ENCODE data around the gene TIGD4.
"Not testable (repeated sequence)": the region's sequence is repeated elsewhere in the genome, so short reads cannot be mapped to it uniquely, and the experiment has no call there.

Gene TIGD4

GRCh38 chr4:152773339-152773738, 6.2 kb downstream of the TIGD4 start:
- Histone ChIP-seq H2AFZ (ENCODE audit: low read depth, low read length) (no peak overlapping the region), H3K36me3 (ENCODE audit: insufficient read depth, low read length) (no peaks in the 10 kb centered on the region), H3K4me3 (ENCODE audit: low read length) (no peak overlapping the region), H3K27me3 (ENCODE audit: insufficient read depth, low read length) (no peaks in the 10 kb centered on the region), H3K9me3 (ENCODE audit: low read length) (no peaks in the 10 kb centered on the region), H3K4me1 (ENCODE audit: insufficient read depth, low read length) (peaks cover 10% of the 10 kb centered on the region)

- peaks cover 2% of the 10 kb centered on the region for H3K4me1 ChIP-seq (ENCODE audit: insufficient read depth, low read length)
These were observed 7.6 kb downstream of the TIGD4 start for GRCh38 chr4:152771741-152772533.

GRCh38 chr4:152765069-152765737, 14.3 kb downstream of the TIGD4 start:
- H3K4me3 ChIP-seq (ENCODE audit: low read length); H3K9me3 ChIP-seq (ENCODE audit: low read length); H3K27me3 ChIP-seq (ENCODE audit: insufficient read depth, low read length); H3K4me1 ChIP-seq (ENCODE audit: insufficient read depth, low read length); H3K36me3 ChIP-seq (ENCODE audit: insufficient read depth, low read length); H2AFZ ChIP-seq (ENCODE audit: low read depth, low read length): not testable (repeated sequence)

More at GRCh38 chr4:152771741-152772533, 7.6 kb downstream of the TIGD4 start:
- H3K27me3 ChIP-seq (ENCODE audit: insufficient read depth, low read length) = no peaks in the 10 kb centered on the region
- no peaks in the 10 kb centered on the region for H3K9me3 ChIP-seq (ENCODE audit: low read length)
- H3K4me3 ChIP-seq (ENCODE audit: low read length) = no peak overlapping the region
- no peak overlapping the region for H2AFZ ChIP-seq (ENCODE audit: low read depth, low read length)
- no peaks in the 10 kb centered on the region for H3K36me3 ChIP-seq (ENCODE audit: insufficient read depth, low read length)

GRCh38 chr4:152763796-152764195, 15.7 kb downstream of the TIGD4 start:
- Histone ChIP-seq H3K4me3 (ENCODE audit: low read length) (no peak overlapping the region), H3K4me1 (ENCODE audit: insufficient read depth, low read length) (peaks cover under 1% of the 10 kb centered on the region), H3K36me3 (ENCODE audit: insufficient read depth, low read length) (no peaks in the 10 kb centered on the region), H3K9me3 (ENCODE audit: low read length) (no peaks in the 10 kb centered on the region), H3K27me3 (ENCODE audit: insufficient read depth, low read length) (no peaks in the 10 kb centered on the region), H2AFZ (ENCODE audit: low read depth, low read length) (no peak overlapping the region)

DNA sequence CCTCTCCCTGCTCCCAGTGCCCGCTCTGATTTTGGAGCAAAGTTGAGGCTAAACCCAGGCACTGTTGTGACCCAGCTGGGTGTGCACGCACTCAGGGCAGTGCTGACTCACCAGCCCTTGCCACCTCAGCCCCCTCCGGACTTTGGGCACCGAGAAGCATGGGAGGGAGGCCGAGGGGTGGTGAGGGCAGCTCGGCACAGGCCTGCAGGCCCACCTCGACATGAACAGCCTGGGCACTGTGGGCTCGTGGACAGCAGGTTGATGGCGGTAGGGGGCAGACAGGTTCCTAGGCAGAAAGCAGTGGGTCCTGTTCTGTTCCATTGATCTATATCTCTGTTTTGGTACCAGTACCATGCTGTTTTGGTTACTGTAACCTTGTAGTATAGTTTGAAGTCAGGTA, 30.9 kb downstream of the TIGD4 start:
- H2AFZ ChIP-seq (ENCODE audit: low read depth, low read length) = no peak overlapping the region
- H3K4me3 ChIP-seq (ENCODE audit: low read length) = no peak overlapping the region
- H3K36me3 ChIP-seq (ENCODE audit: insufficient read depth, low read length) = no peaks in the 10 kb centered on the region
- peaks cover 2% of the 10 kb centered on the region for H3K9me3 ChIP-seq (ENCODE audit: low read length)
- H3K4me1 ChIP-seq (ENCODE audit: insufficient read depth, low read length) = no peaks in the 10 kb centered on the region
- H3K27me3 ChIP-seq (ENCODE audit: insufficient read depth, low read length) = no peaks in the 10 kb centered on the region

GRCh38 chr4:152747444-152747843, 32.1 kb downstream of the TIGD4 start:
- no peaks in the 10 kb centered on the region for H3K36me3 ChIP-seq (ENCODE audit: insufficient read depth, low read length)
- H2AFZ ChIP-seq (ENCODE audit: low read depth, low read length) = no peak overlapping the region
- no peak overlapping the region for H3K4me3 ChIP-seq (ENCODE audit: low read length)
- peaks cover 2% of the 10 kb centered on the region for H3K9me3 ChIP-seq (ENCODE audit: low read length)
- no peaks in the 10 kb centered on the region for H3K27me3 ChIP-seq (ENCODE audit: insufficient read depth, low read length)
- no peaks in the 10 kb centered on the region for H3K4me1 ChIP-seq (ENCODE audit: insufficient read depth, low read length)

DNA sequence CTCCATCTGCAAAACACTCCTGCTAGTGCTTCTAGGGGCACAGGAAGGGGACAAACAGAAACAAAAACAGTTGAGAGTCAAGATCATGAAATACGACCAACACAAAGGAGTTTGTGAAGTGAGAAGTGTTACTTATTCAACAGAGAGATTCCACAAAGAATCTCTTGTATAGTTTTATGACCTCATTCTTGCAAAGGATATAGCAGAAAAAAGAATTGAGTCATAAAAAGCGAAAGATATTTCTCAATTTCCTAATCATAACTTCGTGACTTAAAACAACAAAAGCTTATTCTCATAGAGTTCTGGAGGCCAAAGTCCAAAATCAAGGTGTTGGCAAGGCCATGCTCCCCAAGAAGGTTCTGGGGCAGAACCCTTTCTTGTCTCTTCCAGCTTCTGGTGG, 40.7 kb downstream of the TIGD4 start:
- no peaks in the 10 kb centered on the region for H3K36me3 ChIP-seq (ENCODE audit: insufficient read depth, low read length)
- H3K4me1 ChIP-seq (ENCODE audit: insufficient read depth, low read length) = no peaks in the 10 kb centered on the region
- no peak overlapping the region for H2AFZ ChIP-seq (ENCODE audit: low read depth, low read length)
- H3K27me3 ChIP-seq (ENCODE audit: insufficient read depth, low read length) = peaks cover 2% of the 10 kb centered on the region
- H3K4me3 ChIP-seq (ENCODE audit: low read length) = no peak overlapping the region
- no peaks in the 10 kb centered on the region for H3K9me3 ChIP-seq (ENCODE audit: low read length)

DNA sequence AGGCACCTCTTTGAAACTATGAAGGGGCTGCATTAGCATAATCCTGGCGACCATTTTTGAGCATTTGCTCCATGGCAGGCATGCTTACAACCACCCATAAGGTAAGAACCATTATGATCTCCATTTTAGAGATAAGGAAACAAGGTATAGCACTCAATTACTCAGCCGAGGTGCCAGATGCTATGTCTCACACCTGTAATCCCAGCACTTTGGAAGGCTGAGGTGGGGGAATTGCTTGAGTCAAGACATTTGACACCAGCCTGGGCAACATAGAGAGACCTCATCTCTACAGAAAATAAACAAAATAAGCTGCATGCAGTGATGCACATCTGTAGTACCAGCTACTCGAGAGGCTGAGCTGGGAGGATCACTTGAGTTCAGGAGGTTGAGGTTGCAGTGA, 43.6 kb downstream of the TIGD4 start:
- H3K9me3 ChIP-seq (ENCODE audit: low read length) = no peaks in the 10 kb centered on the region
- no peak overlapping the region for H2AFZ ChIP-seq (ENCODE audit: low read depth, low read length)
- no peaks in the 10 kb centered on the region for H3K4me1 ChIP-seq (ENCODE audit: insufficient read depth, low read length)
- H3K27me3 ChIP-seq (ENCODE audit: insufficient read depth, low read length) = peaks cover 5% of the 10 kb centered on the region
- no peak overlapping the region for H3K4me3 ChIP-seq (ENCODE audit: low read length)
- H3K36me3 ChIP-seq (ENCODE audit: insufficient read depth, low read length) = no peaks in the 10 kb centered on the region

- no peaks in the 10 kb centered on the region for H3K4me1 ChIP-seq (ENCODE audit: insufficient read depth, low read length)
These were observed 44.1 kb downstream of the TIGD4 start for GRCh38 chr4:152735396-152735859.

GRCh38 chr4:152734699-152735050, 44.9 kb downstream of the TIGD4 start:
- Histone ChIP-seq H2AFZ (ENCODE audit: low read depth, low read length) (no peak overlapping the region), H3K4me1 (ENCODE audit: insufficient read depth, low read length) (peaks cover 2% of the 10 kb centered on the region), H3K4me3 (ENCODE audit: low read length) (no peak overlapping the region), H3K27me3 (ENCODE audit: insufficient read depth, low read length) (peaks cover 5% of the 10 kb centered on the region), H3K9me3 (ENCODE audit: low read length) (no peaks in the 10 kb centered on the region), H3K36me3 (ENCODE audit: insufficient read depth, low read length) (no peaks in the 10 kb centered on the region)

More at GRCh38 chr4:152735396-152735859, 44.1 kb downstream of the TIGD4 start:
- Histone ChIP-seq H3K27me3 (ENCODE audit: insufficient read depth, low read length) (peaks cover 5% of the 10 kb centered on the region), H3K4me3 (ENCODE audit: low read length) (no peak overlapping the region), H3K9me3 (ENCODE audit: low read length) (no peaks in the 10 kb centered on the region), H3K36me3 (ENCODE audit: insufficient read depth, low read length) (no peaks in the 10 kb centered on the region), H2AFZ (ENCODE audit: low read depth, low read length) (no peak overlapping the region)

GRCh38 chr4:152734015-152734698, 45.4 kb downstream of the TIGD4 start:
- no peaks in the 10 kb centered on the region for H3K36me3 ChIP-seq (ENCODE audit: insufficient read depth, low read length)
- no peak overlapping the region for H2AFZ ChIP-seq (ENCODE audit: low read depth, low read length)
- peaks cover 3% of the 10 kb centered on the region for H3K4me1 ChIP-seq (ENCODE audit: insufficient read depth, low read length)
- no peak overlapping the region for H3K4me3 ChIP-seq (ENCODE audit: low read length)
- no peaks in the 10 kb centered on the region for H3K9me3 ChIP-seq (ENCODE audit: low read length)
- H3K27me3 ChIP-seq (ENCODE audit: insufficient read depth, low read length) = peaks cover 5% of the 10 kb centered on the region

DNA sequence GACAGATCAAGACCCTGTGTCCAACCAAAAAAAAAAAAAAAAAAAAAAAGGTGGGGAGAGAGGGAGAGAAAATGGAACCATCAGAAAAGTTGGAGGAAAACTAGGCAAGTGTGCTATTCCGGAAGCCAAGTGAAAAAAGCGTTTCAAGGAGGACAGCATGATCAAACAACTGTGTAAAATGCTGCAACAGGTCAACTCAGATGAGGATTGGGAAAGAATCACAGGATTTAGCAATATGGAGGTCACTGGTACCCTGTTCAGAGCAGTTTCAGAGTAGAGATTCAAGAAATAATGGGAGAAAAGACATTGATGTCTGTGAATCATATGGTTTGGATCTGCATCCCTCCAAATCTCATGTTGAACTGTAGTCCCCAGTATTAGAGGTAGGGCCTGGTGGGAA, 47.5 kb downstream of the TIGD4 start:
- no peaks in the 10 kb centered on the region for H3K36me3 ChIP-seq (ENCODE audit: insufficient read depth, low read length)
- peaks cover 3% of the 10 kb centered on the region for H3K4me1 ChIP-seq (ENCODE audit: insufficient read depth, low read length)
- no peak overlapping the region for H2AFZ ChIP-seq (ENCODE audit: low read depth, low read length)
- no peaks in the 10 kb centered on the region for H3K9me3 ChIP-seq (ENCODE audit: low read length)
- no peak overlapping the region for H3K4me3 ChIP-seq (ENCODE audit: low read length)
- peaks cover 3% of the 10 kb centered on the region for H3K27me3 ChIP-seq (ENCODE audit: insufficient read depth, low read length)

GRCh38 chr4:152729466-152729865, 50.1 kb downstream of the TIGD4 start:
- Histone ChIP-seq H3K9me3 (ENCODE audit: low read length) (no peaks in the 10 kb centered on the region), H3K4me3 (ENCODE audit: low read length) (no peak overlapping the region), H3K27me3 (ENCODE audit: insufficient read depth, low read length) (peaks cover 3% of the 10 kb centered on the region), H2AFZ (ENCODE audit: low read depth, low read length) (no peak overlapping the region), H3K4me1 (ENCODE audit: insufficient read depth, low read length) (peaks cover 3% of the 10 kb centered on the region), H3K36me3 (ENCODE audit: insufficient read depth, low read length) (no peaks in the 10 kb centered on the region)
